HG03196 (cell line): ENCODE results near the gene PPP1R9B.

ENCODE experiments used
- ATAC-seq: cut with Tn5 transposase; IDR thresholded peaks from one replicate; pipeline ENCODE4 v1.9.1; 2021; ENCODE audit not compliant: unreplicated experiment

The PPP1R9B gene

GRCh38 chr17:50144845-50145531 is 5.5 kb downstream of the PPP1R9B start:
- ATAC-seq, result no peak

DNA sequence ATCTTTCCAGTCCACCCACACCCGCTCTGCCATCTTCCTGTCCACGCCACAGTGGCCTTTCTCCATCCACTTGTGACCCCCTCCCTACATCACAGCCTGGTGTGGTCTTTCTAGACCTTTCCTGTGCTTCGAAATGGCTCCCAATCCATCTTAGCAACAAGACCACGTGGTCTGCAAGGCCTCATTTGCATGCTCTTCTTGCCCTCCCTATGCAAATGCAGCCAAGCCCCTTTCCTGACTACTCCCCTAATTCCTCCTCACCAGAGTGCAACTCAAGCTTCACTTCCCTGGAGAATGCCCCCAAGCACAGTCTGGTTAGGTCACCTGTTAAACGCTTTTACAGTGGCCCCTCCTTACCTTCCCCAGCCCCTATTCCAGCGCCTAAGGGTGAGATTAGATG is 6.1 kb downstream of the PPP1R9B start:
- ATAC-seq, result no peak

- ATAC-seq, result no peak
These were observed 6.9 kb downstream of the PPP1R9B start for GRCh38 chr17:50143461-50144176.

DNA sequence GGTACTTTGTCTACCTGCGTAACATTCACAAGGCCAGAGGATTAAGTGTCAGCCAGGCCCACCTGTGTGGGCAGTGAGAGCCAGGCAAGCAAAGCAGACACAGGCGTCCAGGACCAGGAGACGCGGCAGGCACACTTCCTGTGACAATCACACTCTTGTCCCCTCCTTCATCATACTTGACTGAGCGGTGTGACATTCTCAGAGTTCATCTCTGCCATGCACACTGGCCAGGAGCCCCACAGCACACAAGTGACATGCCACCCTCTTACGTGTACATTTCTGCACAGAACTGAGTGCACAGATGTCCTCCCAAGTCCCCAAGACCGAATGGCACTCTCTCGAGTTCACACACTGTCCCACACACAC is 8.7 kb downstream of the PPP1R9B start:
- ATAC-seq, result no peak

- no peak for ATAC-seq
These were observed 9.3 kb downstream of the PPP1R9B start for GRCh38 chr17:50141026-50141744.

- ATAC-seq, result no peak
These were observed 10.3 kb downstream of the PPP1R9B start for GRCh38 chr17:50139950-50140885.

- no peak for ATAC-seq
These were observed 11.2 kb downstream of the PPP1R9B start for GRCh38 chr17:50139185-50139783.

DNA sequence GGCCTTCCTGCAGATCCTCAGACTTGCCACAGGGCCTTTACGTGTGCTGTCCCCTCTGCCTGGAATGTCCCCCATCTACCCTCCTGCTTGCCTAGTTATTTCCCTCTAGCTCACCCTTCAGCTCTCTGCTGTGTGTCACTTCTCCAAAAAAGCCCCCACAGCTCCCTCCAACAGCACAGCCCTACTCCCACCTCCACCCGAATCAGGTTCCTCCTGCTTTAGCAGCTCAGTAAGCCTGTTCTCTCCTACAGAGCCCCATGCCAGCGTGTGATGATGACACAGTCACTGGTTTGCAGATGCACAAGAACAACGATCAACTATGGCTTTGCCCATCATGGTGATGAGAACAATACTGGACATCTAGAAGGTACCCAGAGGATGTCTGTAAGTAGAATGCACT is 13.4 kb downstream of the PPP1R9B start:
- no peak for ATAC-seq

- ATAC-seq, result no peak
These were observed 14.3 kb downstream of the PPP1R9B start for GRCh38 chr17:50136096-50136687.

- ATAC-seq, result no peak
These were observed 15.0 kb downstream of the PPP1R9B start for GRCh38 chr17:50135316-50136095.

DNA sequence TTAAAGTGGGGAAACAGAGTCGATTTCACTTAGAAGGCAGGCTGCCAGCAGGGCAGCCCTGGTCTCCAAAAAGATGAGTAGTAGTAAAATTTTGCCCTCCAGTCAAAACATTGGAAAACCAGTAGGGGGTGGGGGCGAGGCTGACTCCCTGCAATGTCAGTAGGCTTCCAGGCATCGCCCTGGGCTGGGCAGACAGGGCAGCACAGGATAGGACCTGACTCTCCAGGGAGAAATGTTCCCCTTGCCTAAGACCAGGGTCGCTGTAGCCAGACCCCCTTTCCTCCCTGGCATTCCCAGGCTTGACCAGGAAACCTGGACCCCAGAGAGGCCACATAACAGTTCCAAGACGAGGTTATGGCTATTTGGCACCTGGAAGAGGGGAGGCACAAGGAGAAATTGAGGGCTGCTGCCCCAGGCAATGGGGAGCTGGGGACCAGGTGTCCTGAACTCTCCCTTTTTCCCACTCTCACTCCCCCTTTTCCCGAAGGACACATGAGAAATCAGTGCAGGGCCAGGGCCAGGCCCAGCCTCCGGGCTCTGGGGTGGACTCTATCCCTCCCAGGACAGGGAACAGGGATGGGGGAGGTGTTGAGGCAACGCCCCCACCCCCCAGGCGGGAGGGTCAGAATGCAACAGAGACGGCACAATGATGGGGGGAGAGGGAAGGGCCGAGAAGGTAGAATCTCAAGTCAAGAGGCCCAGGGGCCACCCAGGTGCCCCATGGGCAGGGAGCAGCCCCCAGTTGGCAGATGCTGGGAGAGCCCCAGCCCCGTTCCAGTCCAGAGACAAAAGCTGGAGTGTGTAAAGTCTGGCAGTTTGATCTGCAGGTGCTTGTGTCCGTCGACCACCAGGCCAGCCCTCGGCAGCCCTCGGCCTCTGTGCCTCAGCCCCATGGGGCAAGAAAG is 16.0 kb downstream of the PPP1R9B start:
- no peak for ATAC-seq

DNA sequence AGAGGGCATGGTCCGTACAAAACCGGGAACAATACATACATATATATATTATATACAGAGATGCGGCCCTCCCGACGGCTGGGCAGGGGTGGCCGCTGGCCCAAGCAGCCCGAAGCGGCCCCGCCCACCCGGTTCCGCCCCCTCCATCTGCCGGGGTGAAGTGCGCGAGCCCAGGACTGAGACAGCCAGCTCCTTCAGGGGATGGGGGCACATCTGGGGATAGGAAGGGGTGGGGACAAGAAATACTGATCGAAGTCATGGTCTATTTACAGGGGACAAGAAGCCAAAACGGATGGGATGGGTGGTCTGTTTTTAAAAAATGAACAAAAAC is 16.7 kb downstream of the PPP1R9B start:
- ATAC-seq, result no peak

DNA sequence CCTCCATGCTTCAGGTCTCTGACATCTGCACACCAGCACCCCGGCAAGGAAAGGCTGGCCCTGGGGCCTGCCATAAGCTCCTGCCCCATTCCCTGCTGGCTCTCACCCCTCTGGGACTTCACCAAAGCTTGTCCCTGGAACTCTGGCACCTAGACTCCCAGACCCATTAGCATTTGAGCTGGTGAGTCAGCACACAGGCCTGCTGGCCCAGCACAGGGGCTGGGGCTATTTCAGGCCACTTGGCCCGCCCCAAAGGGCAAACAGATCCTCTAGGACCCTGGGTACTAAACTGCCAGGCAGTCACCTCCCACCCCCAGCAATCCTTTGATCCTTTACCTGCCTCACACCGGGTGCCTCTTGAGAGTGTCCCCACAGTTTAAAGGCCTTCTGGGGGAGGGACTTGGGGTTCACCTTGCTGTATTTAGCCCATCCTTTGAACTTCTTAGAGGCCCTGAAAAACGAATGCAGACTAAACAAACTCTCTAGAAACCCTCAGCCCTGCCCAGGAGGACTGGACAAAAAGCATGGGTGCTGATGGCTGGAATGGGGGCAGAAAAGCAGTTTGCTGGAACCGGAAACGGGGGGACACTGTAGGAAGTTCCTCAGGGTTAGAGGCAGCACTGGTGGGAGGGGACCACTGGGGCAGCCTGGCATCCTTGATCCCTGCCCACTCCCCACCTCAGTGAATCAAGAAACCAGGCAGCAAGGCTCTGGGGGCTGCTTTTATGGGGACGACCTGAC is 17.3 kb downstream of the PPP1R9B start:
- no peak for ATAC-seq

DNA sequence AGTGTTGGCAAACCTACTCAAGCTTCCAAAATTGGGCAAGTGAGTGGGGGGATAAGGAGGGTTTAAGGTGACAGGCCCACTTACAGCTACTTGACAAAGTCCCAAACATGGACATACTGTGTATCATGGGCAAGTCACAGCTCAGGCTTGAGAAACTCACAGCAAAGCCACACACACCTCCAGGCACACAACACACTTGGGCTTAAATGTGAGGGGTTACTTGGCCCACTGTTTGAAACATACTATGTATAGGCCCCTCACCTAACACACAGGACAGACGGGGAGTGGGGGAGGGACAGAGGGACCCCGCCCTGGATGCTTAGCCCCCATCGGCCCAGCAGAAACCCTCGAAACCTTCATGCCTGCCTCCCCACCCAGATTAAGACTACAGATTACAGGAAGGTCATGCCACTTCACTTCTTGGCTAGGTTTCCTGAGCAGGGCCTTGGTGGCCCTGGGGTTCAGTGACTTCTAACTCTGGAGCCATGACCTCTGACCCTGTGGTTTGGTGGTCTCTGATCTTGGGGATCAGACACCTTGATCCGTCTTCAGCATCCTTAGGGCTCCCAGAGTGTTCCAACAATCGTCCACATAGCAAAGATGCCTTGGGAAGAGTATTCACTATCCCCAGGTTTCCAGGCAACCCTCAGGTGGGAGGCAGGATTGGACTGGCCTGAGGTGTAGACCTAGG is 18.2 kb downstream of the PPP1R9B start:
- ATAC-seq, result no peak

DNA sequence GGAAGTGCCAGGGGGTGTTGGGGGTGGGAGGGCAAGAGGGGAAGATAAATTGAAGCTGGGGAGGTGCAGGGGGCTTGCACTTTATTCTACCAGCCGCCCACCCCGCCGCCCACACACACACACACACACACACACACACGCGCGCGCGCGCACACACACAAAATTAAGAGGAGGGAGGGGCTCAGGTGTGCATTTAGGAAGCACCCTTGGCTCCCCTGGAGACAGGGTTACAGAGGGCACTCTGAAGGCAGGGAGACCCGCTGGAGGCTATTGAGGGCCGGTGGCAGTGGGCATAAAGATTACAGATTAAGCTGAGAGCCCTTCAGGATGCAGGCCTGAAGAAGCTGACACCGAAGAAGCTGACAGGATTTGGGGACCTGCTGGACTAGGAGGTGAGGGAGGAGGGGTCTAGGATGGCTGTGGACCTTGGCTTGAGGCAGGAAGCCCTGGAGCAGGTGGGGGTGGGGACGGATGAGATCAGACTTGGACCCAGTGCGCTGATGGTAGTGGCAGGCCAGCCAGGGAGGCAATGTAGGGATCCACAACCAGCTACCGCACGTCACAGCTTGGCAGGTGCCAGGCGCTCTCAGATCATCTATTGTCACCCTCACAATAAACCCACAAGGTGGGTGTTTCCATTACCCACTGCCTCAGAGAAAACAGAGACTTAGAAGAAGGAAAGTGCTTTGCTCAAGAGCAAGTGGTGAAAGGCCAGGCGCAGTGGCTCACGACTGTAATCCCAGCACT is 19.7 kb downstream of the PPP1R9B start:
- no peak for ATAC-seq

DNA sequence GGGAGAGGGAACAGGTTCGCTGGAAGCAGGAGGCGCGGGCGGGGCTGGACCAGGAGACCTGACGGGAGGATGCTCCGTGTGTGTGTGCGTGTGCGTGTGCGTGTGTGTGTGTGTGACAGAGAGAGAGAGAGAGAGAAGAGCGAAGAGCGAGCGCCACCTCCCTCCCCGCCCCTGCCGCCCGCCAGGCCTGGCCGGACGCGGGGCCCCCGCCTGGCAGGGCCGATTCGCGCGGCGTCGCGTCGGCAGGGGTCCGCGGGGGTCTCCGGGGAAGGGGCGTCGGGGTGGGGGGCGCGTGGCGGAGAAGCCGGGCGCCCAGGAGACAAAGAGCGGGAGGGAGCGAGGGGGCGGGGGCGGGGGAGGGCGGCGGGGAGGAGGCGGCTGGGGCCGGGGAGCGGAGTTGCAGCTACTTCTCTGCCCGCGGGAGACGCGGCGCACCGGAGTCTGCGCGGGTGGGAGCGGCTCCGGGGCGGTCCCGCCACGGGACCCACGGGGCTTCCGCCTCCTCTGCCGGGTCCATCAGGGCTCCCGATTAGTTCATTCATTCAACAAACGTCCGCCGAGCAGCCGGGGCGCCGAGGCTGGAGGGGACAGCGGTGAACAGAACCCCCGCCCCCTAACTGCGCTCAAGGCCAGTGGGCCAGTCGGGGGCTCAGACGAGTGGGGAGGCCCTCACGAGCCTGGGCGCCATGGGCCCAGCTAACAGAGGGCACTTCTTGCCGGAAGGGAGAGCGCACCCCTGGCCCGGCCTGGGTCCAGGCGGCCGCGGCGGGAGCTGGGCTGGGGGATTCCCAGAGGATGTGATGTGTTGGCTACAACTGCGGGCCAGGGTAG is 20.5 kb downstream of the PPP1R9B start, which contains the start of gene SAMD14:
Gene SAMD14, minus strand, starts transcription at position 433 of the 831 bp plus-strand sequence. CDS start 5,201 bp downstream, outside the sequence.
- ATAC-seq, result no peak
